ENCODE results near the gene FKBP10. TPM values are rescaled to one million over a fixed set of nuclear protein-coding genes. Genes with fewer than 3 reads are reported as not detected.
A peak's percentile ranks its signal among the peaks of the same experiment; 100 is the strongest.

The FKBP10 gene
- total and polyA plus RNA-seq, 9 of the 15 experiments (the other 6 are each of a cell fraction or from before 2014, with no cell fraction given) = 0.03 to 3.0 (median 1.4) TPM; not detected in 1

DNA sequence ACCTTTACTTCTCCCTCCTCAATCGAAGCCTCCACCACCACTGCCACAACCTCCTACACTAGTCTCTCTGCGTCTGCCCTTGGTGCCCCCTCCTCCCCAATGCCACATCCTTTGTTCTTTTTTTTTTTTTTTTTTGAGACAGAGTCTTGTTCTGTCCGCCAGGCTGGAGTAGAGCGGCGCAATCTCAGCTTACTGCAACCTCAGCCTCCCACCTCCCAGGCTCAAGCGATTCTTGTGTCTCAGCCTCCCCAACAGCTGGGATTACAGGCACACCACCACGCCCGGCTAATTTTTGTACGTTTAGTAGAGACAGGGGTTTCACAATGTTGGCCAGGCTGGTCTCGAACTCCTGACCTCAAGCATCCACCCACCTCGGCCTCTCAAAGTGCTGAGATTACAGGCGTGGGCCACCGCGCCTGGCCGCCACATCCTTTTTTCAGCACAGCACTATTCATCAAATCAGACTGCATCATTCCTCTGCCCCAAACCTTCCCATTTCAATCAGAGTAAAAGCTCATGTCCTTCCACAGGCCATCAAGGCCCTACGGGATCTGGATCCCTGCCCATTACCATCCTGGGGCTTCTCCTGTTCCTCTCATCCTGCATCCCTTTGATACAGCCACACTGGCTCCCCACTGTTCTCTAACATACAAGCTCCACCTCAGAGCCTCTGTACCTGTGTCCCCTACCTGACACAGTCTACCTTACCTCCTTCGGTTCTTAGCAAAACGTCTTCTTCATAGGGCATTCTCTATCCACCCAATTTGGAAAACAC is 50.5 kb downstream of the FKBP10 start (continued):
- TF ChIP-seq RCOR1 (IDR thresholded peaks at IDR 0.05; ENCODE audit: borderline replicate concordance in 1 of 2, low read depth in 2 of 2, low read length in 2 of 2) = 0 out of 4 replicates have a peak, but pooled peaks of 1 of the 2 experiments have one; percentile 11
- no peak for TF ChIP-seq ETV1 (tag; conservative IDR thresholded peaks at IDR 0.05; ENCODE audit: low read depth)
- TF ChIP-seq, protein P1, sequence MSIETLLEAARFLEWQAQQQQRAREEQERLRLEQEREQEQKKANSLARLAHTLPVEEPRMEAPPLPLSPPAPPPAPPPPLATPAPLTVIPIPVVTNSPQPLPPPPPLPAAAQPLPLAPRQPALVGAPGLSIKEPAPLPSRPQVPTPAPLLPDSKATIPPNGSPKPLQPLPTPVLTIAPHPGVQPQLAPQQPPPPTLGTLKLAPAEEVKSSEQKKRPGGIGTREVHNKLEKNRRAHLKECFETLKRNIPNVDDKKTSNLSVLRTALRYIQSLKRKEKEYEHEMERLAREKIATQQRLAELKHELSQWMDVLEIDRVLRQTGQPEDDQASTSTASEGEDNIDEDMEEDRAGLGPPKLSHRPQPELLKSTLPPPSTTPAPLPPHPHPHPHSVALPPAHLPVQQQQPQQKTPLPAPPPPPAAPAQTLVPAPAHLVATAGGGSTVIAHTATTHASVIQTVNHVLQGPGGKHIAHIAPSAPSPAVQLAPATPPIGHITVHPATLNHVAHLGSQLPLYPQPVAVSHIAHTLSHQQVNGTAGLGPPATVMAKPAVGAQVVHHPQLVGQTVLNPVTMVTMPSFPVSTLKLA (conservative IDR thresholded peaks at IDR 0.05) = no peak
- no peak for TF ChIP-seq KLF1 (tag; IDR thresholded peaks at IDR 0.05)
- TF ChIP-seq SFPQ (IDR thresholded peaks at IDR 0.05; ENCODE audit: low read depth, low read length) = no peak
- TF ChIP-seq PURB (CRISPR knock-in tag; IDR thresholded peaks at IDR 0.05; ENCODE audit: low read depth) = no peak
- no peak for TF ChIP-seq SMAD1 (IDR thresholded peaks at IDR 0.05; ENCODE audit: low read depth, low read length, partially characterized antibody)
- TF ChIP-seq KDM1A (IDR thresholded peaks at IDR 0.05) = peak; percentile 88 to 89; a peak in 3 of 4 replicates
- 0 out of 2 replicates have a peak, but pooled peaks have one; percentile 52 for TF ChIP-seq RBFOX2 (IDR thresholded peaks at IDR 0.05; ENCODE audit: low read depth, low read length)
- TF ChIP-seq THRAP3 (IDR thresholded peaks at IDR 0.05; ENCODE audit: borderline replicate concordance) = no peak
- TF ChIP-seq, protein P2, sequence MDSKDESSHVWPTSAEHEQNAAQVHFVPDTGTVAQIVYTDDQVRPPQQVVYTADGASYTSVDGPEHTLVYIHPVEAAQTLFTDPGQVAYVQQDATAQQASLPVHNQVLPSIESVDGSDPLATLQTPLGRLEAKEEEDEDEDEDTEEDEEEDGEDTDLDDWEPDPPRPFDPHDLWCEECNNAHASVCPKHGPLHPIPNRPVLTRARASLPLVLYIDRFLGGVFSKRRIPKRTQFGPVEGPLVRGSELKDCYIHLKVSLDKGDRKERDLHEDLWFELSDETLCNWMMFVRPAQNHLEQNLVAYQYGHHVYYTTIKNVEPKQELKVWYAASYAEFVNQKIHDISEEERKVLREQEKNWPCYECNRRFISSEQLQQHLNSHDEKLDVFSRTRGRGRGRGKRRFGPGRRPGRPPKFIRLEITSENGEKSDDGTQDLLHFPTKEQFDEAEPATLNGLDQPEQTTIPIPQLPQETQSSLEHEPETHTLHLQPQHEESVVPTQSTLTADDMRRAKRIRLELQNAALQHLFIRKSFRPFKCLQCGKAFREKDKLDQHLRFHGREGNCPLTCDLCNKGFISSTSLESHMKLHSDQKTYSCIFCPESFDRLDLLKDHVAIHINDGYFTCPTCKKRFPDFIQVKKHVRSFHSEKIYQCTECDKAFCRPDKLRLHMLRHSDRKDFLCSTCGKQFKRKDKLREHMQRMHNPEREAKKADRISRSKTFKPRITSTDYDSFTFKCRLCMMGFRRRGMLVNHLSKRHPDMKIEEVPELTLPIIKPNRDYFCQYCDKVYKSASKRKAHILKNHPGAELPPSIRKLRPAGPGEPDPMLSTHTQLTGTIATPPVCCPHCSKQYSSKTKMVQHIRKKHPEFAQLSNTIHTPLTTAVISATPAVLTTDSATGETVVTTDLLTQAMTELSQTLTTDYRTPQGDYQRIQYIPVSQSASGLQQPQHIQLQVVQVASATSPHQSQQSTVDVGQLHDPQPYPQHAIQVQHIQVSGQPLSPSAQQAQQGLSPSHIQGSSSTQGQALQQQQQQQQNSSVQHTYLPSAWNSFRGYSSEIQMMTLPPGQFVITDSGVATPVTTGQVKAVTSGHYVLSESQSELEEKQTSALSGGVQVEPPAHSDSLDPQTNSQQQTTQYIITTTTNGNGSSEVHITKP (IDR thresholded peaks at IDR 0.05; ENCODE audit: partially characterized antibody) = no peak
- TF ChIP-seq NFRKB (IDR thresholded peaks at IDR 0.05; ENCODE audit: low read depth) = no peak
- no peak for TF ChIP-seq CEBPG (CRISPR knock-in tag; IDR thresholded peaks at IDR 0.05)
- TF ChIP-seq CEBPG (tag; conservative IDR thresholded peaks at IDR 0.05 in 1 of 2, IDR thresholded peaks at IDR 0.05 in 1 of 2) = no peak
- TF ChIP-seq ZNF3 (CRISPR knock-in tag; IDR thresholded peaks at IDR 0.05) = no peak
- TF ChIP-seq EGR1 (conservative IDR thresholded peaks at IDR 0.05) = peak; percentile 67
- TF ChIP-seq ZNF785 (CRISPR knock-in tag; IDR thresholded peaks at IDR 0.05) = no peak
- no peak for TF ChIP-seq NFATC3 (IDR thresholded peaks at IDR 0.05)

Measured in K562 (cell line).